ENCODE data around the gene UBAP2L.

GRCh38 chr1:154178013-154178412 is 42.7 kb upstream of the UBAP2L start:
- no peak for TF ChIP-seq CTCF (IDR thresholded peaks at IDR 0.05; ENCODE audit: low read depth, low read length)
- TF ChIP-seq POLR2A (IDR thresholded peaks at IDR 0.05; ENCODE audit: extremely low read depth, insufficient read length): no peak
- no peak for TF ChIP-seq MYC (IDR thresholded peaks at IDR 0.05; ENCODE audit: low read depth, low read length)

Data from NB4 (cell line).